ENCODE data around the gene MCTP1. TPM values are rescaled to one million over a fixed set of nuclear protein-coding genes. Genes with fewer than 3 reads are reported as not detected.

The MCTP1 gene
- total and polyA plus RNA-seq, 7 experiments from 2014 or later, result 0.75 to 38.9 (median 2.3) TPM; not detected in 1

DNA sequence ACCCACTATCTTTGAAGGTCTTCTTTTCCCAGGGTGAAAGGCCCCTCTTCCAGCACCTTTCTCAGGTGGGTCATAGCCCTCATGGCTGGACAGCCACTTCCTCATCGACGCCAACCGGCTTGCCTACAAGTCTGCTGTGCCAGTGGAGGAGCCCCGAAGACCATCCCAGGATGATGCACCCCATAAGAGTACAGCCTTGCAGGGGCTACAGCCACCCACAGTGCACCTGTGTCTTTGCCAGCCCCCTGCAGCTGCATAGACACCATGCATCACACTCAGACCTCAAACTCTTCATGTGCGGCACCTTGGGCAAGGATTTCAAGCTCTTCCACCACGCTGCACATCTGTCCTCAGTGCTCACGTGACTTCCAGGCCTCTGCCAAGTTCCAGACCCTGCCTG, 493.1 kb downstream of the MCTP1 start:
- Mint-ChIP-seq H3K36me3 (peaks cover 0 to 17% (median 0%) of the 10 kb centered on the region in 5 donors), H3K9me3 (peaks cover 0 to 4% (median 0%) of the 10 kb centered on the region in 11 donors), H3K27me3 (peaks cover 0 to 5% (median 0%) of the 10 kb centered on the region in 5 donors), H3K27ac (peak overlapping the region in 2 of 9 donors; percentile 10 to 97), H3K4me3 (no peak overlapping the region), H3K4me1 (peaks cover 13 to 49% (median 35%) of the 10 kb centered on the region in 7 donors)
- ChIA-PET POLR2A (interaction anchor here (0.7 kb wide), 1 partner anchor 986 kb away, joined by 6 read pairs; no protein-coding TSS in a partner anchor), CTCF (interaction anchor here (1.0 kb wide), 1 partner anchor 16 kb away, joined by 3 read pairs; no protein-coding TSS in a partner anchor)
- ATAC-seq (no peak), DNase-seq (no peak)
- Histone ChIP-seq H3K27ac (ENCODE audit: low read depth, low read length) (no peak overlapping the region), H3K4me1 (ENCODE audit: control insufficient read depth in 2 of 2, insufficient read depth in 2 of 2, low read length in 2 of 2) (peaks cover 16 to 29% of the 10 kb centered on the region in 2 donors), H3K27me3 (ENCODE audit: control insufficient read depth in 2 of 2, insufficient read depth in 2 of 2, low read length in 2 of 2) (no peaks in the 10 kb centered on the region), H3K9me3 (ENCODE audit: control insufficient read depth in 2 of 3, low read length in 3 of 3) (no peaks in the 10 kb centered on the region), H3K36me3 (ENCODE audit: control insufficient read depth in 2 of 3, insufficient read depth in 3 of 3, low read length in 3 of 3) (no peaks in the 10 kb centered on the region), H3K4me3 (ENCODE audit: low read length) (no peak overlapping the region)
- intact Hi-C loops (cut with micrococcal nuclease), result loop anchor here (2.0 to 10.0 kb wide), 8 partner anchors 17 to 1171 kb away; partner anchors contain the start of genes KIAA0825 (in 2 of the 2), SLF1 (in 2 of the 2), ARSK (in 1 of the 2) and SKIC3 (in 1 of the 2)

DNA sequence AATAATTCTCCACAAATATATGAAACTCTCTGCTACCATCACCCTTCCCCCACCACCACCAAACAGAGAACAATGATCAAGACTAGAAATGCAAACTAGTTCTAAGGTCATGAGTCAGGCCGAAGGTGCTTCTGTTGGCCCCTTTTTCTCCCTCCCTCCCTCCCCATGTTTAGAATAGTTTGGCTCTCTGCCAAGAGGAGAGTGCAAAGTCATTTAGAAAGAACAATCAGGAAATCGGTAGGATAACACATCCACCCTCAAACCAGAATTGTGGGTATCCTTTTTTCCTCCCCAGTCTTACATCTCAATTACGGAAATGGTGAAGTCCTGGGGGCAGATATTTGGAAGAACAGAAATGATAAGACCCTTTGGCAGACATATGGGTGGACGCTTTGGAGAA, 496.4 kb downstream of the MCTP1 start:
- Mint-ChIP-seq H3K4me3 (no peak overlapping the region), H3K27ac (no peak overlapping the region), H3K36me3 (peaks cover 0 to 12% (median 0%) of the 10 kb centered on the region in 5 donors), H3K9me3 (no peaks in the 10 kb centered on the region), H3K4me1 (peaks cover 6 to 23% (median 14%) of the 10 kb centered on the region in 7 donors), H3K27me3 (peaks cover 0 to 24% (median 0%) of the 10 kb centered on the region in 5 donors)
- DNase-seq (no peak), ATAC-seq (no peak)
- ChIA-PET POLR2A (no interaction called here), CTCF (no interaction called here)
- intact Hi-C loops (cut with micrococcal nuclease), result no loop called here
- no peak overlapping the region for H3K27ac ChIP-seq (ENCODE audit: low read depth, low read length)
- H3K9me3 ChIP-seq (ENCODE audit: control insufficient read depth in 2 of 3, low read length in 3 of 3), result no peaks in the 10 kb centered on the region
- no peaks in the 10 kb centered on the region for H3K27me3 ChIP-seq (ENCODE audit: control insufficient read depth in 2 of 2, insufficient read depth in 2 of 2, low read length in 2 of 2)
- no peaks in the 10 kb centered on the region for H3K36me3 ChIP-seq (ENCODE audit: control insufficient read depth in 2 of 3, insufficient read depth in 3 of 3, low read length in 3 of 3)
- no peak overlapping the region for H3K4me3 ChIP-seq (ENCODE audit: low read length)
- H3K4me1 ChIP-seq (ENCODE audit: control insufficient read depth in 2 of 2, insufficient read depth in 2 of 2, low read length in 2 of 2), result peaks cover 6 to 13% of the 10 kb centered on the region in 2 donors

DNA sequence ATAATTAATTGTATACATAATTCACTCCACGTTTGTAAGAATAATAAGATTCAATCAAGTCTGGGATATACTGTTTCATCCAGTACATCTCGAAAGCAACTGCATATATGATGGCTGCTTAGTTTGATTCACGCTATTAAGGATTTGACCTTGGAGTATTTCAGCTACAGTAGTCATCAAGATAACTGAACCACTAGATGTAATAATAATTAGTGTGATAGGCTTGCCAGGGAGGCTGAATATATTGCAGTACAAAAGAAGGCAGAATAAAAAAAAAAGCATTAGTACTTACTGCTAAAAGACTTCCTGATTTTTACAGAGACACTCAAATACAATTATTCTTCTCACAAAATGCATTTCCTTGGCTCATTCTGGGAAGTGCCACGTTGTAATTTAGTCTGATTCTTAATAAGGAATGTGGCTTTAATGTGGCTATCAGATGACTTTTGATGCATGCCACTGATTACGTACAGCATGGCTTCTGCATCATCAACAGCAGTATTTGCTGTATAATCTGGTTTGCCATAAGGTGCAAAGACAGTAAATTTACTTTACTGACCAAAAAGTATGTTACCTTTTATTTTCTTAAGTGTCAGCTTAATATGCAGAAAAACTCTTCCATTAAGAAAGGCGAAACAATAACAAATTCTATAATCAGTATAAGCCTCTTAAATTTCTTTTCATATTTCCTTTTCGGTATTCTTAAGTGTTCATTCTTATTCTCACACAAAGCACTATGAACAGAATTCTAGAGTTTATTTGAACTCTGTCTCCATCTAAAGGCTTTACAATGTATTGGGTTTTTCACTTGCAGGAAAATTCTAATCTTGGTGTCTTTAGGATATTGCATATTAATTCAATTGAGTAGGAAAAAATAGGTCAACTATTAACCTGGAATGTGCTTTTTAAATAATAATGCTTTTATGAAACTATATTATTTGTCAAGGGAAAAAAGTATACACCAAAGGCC, 500.1 kb downstream of the MCTP1 start:
- Mint-ChIP-seq H3K4me1 (peaks cover 0 to 3% (median 0%) of the 10 kb centered on the region in 7 donors), H3K4me3 (no peak overlapping the region), H3K9me3 (no peaks in the 10 kb centered on the region), H3K36me3 (no peaks in the 10 kb centered on the region), H3K27me3 (peaks cover 0 to 49% (median 3%) of the 10 kb centered on the region in 5 donors), H3K27ac (no peak overlapping the region)
- CTCF ChIA-PET, result no interaction called here
- no peak for DNase-seq
- H3K9me3 ChIP-seq (ENCODE audit: control insufficient read depth in 2 of 3, low read length in 3 of 3), result no peaks in the 10 kb centered on the region
- H3K4me3 ChIP-seq (ENCODE audit: low read length), result no peak overlapping the region
- H3K27ac ChIP-seq (ENCODE audit: low read depth, low read length), result no peak overlapping the region
- H3K27me3 ChIP-seq (ENCODE audit: control insufficient read depth in 2 of 2, insufficient read depth in 2 of 2, low read length in 2 of 2), result no peaks in the 10 kb centered on the region
- no peaks in the 10 kb centered on the region for H3K4me1 ChIP-seq (ENCODE audit: control insufficient read depth in 2 of 2, insufficient read depth in 2 of 2, low read length in 2 of 2)
- H3K36me3 ChIP-seq (ENCODE audit: control insufficient read depth in 2 of 3, insufficient read depth in 3 of 3, low read length in 3 of 3), result no peaks in the 10 kb centered on the region
- no peak for ATAC-seq
- POLR2A ChIA-PET, result no interaction called here
- intact Hi-C loops (cut with micrococcal nuclease), result no loop called here

DNA sequence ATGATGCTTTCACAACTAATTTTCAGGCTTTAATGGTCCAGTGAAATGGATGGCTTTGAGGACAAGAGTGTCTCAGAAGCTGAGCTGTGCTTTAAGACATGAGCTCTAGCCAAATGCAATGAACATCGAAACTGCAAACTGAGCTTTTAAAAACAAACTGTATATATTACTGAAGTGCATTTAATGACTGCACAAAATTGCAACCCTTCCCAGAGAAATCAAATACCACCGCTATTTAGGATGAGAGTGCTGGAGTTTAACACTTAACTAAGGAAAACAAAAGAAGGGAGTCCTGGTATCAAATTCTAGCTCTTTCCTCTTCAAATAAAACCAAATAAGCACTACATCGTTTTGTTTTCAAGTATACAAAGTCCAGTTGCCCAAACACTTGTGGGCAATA, 502.5 kb downstream of the MCTP1 start:
- no peak overlapping the region for H3K4me3 Mint-ChIP-seq
- H3K36me3 ChIP-seq (ENCODE audit: control insufficient read depth in 2 of 3, insufficient read depth in 3 of 3, low read length in 3 of 3), result no peaks in the 10 kb centered on the region
- intact Hi-C loops (cut with micrococcal nuclease), result no loop called here
- ChIA-PET CTCF (no interaction called here), POLR2A (no interaction called here)
- no peaks in the 10 kb centered on the region for H3K4me1 Mint-ChIP-seq
- DNase-seq (no peak), ATAC-seq (no peak)
- no peaks in the 10 kb centered on the region for H3K9me3 ChIP-seq (ENCODE audit: control insufficient read depth in 2 of 3, low read length in 3 of 3)
- peaks cover 3 to 69% (median 9%) of the 10 kb centered on the region in 5 donors for H3K27me3 Mint-ChIP-seq
- H3K27me3 ChIP-seq (ENCODE audit: control insufficient read depth in 2 of 2, insufficient read depth in 2 of 2, low read length in 2 of 2), result no peaks in the 10 kb centered on the region
- no peak overlapping the region for H3K27ac Mint-ChIP-seq
- no peak overlapping the region for H3K4me3 ChIP-seq (ENCODE audit: low read length)
- H3K27ac ChIP-seq (ENCODE audit: low read depth, low read length), result no peak overlapping the region
- no peaks in the 10 kb centered on the region for H3K4me1 ChIP-seq (ENCODE audit: control insufficient read depth in 2 of 2, insufficient read depth in 2 of 2, low read length in 2 of 2)
- H3K36me3 Mint-ChIP-seq, result no peaks in the 10 kb centered on the region
- no peaks in the 10 kb centered on the region for H3K9me3 Mint-ChIP-seq

DNA sequence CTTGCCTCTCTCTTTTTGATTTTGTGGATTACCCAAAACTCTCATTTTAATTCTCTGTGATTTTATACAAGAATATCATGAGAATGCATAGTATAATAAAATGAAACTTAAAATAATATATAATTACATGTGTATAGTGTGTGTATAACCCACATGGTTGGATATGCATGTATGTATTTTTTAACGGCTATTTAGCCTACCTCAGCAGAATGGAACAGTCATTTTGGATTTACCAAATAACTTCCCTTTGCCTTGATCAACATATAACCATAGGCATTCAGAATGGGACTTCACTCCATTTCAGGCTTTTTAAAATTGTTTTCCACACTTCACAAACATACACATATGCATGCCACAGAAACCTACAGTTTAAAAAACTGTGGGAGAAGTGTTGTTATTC, 505.2 kb downstream of the MCTP1 start:
- Histone ChIP-seq H3K4me3 (ENCODE audit: low read length) (no peak overlapping the region), H3K4me1 (ENCODE audit: control insufficient read depth in 2 of 2, insufficient read depth in 2 of 2, low read length in 2 of 2) (no peaks in the 10 kb centered on the region), H3K9me3 (ENCODE audit: control insufficient read depth in 2 of 3, low read length in 3 of 3) (no peaks in the 10 kb centered on the region), H3K36me3 (ENCODE audit: control insufficient read depth in 2 of 3, insufficient read depth in 3 of 3, low read length in 3 of 3) (no peaks in the 10 kb centered on the region), H3K27ac (ENCODE audit: low read depth, low read length) (no peak overlapping the region), H3K27me3 (ENCODE audit: control insufficient read depth in 2 of 2, insufficient read depth in 2 of 2, low read length in 2 of 2) (no peaks in the 10 kb centered on the region)
- Mint-ChIP-seq H3K36me3 (no peaks in the 10 kb centered on the region), H3K9me3 (no peaks in the 10 kb centered on the region), H3K4me1 (no peaks in the 10 kb centered on the region), H3K27ac (no peak overlapping the region), H3K4me3 (no peak overlapping the region), H3K27me3 (peaks cover 3 to 67% (median 5%) of the 10 kb centered on the region in 5 donors)
- DNase-seq (no peak), ATAC-seq (no peak)
- ChIA-PET CTCF (interaction anchor here (0.6 kb wide), 1 partner anchor 23 kb away, joined by 4 read pairs; no protein-coding TSS in a partner anchor), POLR2A (no interaction called here)
- intact Hi-C loops (cut with micrococcal nuclease), result no loop called here

DNA sequence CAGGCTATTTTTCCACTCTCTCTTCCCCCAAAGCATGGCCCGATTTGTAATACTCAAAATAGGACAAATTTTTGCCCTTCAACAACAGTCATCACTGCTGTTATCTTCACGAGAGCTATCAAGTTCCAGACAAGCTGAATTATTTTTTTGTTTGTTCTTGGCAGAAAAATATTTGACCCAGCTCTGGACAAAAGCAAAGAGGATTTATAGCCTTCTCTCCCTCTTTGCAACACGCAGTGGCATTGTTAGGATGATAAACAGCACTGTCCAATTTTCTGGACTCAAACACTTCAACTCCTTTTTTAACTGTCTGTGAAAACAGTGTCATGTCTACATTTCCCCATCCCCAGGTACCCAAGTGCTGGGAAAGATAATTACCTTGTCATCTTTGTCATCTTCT, 506.2 kb downstream of the MCTP1 start:
- ATAC-seq (no peak), DNase-seq (no peak)
- Mint-ChIP-seq H3K4me3 (no peak overlapping the region), H3K27ac (no peak overlapping the region), H3K36me3 (no peaks in the 10 kb centered on the region), H3K4me1 (no peaks in the 10 kb centered on the region), H3K27me3 (peaks cover 3 to 60% (median 5%) of the 10 kb centered on the region in 5 donors), H3K9me3 (no peaks in the 10 kb centered on the region)
- Histone ChIP-seq H3K27ac (ENCODE audit: low read depth, low read length) (no peak overlapping the region), H3K36me3 (ENCODE audit: control insufficient read depth in 2 of 3, insufficient read depth in 3 of 3, low read length in 3 of 3) (no peaks in the 10 kb centered on the region), H3K4me3 (ENCODE audit: low read length) (no peak overlapping the region), H3K4me1 (ENCODE audit: control insufficient read depth in 2 of 2, insufficient read depth in 2 of 2, low read length in 2 of 2) (no peaks in the 10 kb centered on the region), H3K9me3 (ENCODE audit: control insufficient read depth in 2 of 3, low read length in 3 of 3) (no peaks in the 10 kb centered on the region), H3K27me3 (ENCODE audit: control insufficient read depth in 2 of 2, insufficient read depth in 2 of 2, low read length in 2 of 2) (no peaks in the 10 kb centered on the region)
- ChIA-PET POLR2A (no interaction called here), CTCF (interaction anchor here (0.5 kb wide), 1 partner anchor 602 kb away, joined by 3 read pairs; no protein-coding TSS in a partner anchor)
- intact Hi-C loops (cut with micrococcal nuclease), result no loop called here

All from naive thymus-derived CD4-positive, alpha-beta T cell (primary cell).